H1 (cell line): ENCODE measurements around the gene SMCO1. TPM values are rescaled to one million over a fixed set of nuclear protein-coding genes. Genes with fewer than 3 reads are reported as not detected.

Experiments
- POLR2A ChIP-seq, 2 experiments: IDR thresholded peaks; 1 replicate in 1 of 2; 2 replicates in 1 of 2; pipeline ENCODE4 v1.6.1; 2011; ENCODE audit warnings: low read depth in 2 of 2, low read length in 2 of 2, mild to moderate bottlenecking in 2 of 2; ENCODE audit errors: control extremely low read depth in 1 of 2
- SP4 ChIP-seq: IDR thresholded peaks from 2 replicates; pipeline ENCODE4 v1.6.1; 2012; ENCODE audit warnings: low read length, inconsistent platforms
- polyA plus RNA-seq, 7 experiments: library from polyadenylated mRNA; depleted of rRNA in 3 of 7; stranded (reverse) in 5 of 7; unstranded in 2 of 7; fragments of >200 nt in 5 of 7; fragments of 200-250 nt in 2 of 7; gene quantifications; 1 replicate in 5 of 7; 2 replicates in 1 of 7; 4 replicates in 1 of 7; pipeline versions ENCODE4 v1.2.1 to v1.2.3, GENCODE V29; 2011 to 2013; ENCODE audit warnings: missing spikeins in 2 of 7, mixed read lengths in 2 of 7
- total RNA-seq: library from RNA; stranded (reverse); fragmentation: NEBNext Ultra II Directional; extraction: Animal tissue kit (Norgen Biotek cat#: 25700); gene quantifications from 2 replicates; pipeline ENCODE4 v1.2.1, GENCODE V29; 2021
- TF ChIP-seq, protein P1 (sequence below): fragments of 300-600 bp; sonication (generic); IDR thresholded peaks from 2 replicates; pipeline ENCODE4 v1.7.1; 2012; ENCODE audit warnings: low read length, moderate library complexity, mild to moderate bottlenecking, inconsistent platforms; ENCODE audit not compliant: insufficient replicate concordance

The SMCO1 gene
- total and polyA plus RNA-seq, 2 of the 8 experiments (the other 6 are each of a cell fraction or from before 2014, with no cell fraction given), result 0.03 TPM; not detected in 1

DNA sequence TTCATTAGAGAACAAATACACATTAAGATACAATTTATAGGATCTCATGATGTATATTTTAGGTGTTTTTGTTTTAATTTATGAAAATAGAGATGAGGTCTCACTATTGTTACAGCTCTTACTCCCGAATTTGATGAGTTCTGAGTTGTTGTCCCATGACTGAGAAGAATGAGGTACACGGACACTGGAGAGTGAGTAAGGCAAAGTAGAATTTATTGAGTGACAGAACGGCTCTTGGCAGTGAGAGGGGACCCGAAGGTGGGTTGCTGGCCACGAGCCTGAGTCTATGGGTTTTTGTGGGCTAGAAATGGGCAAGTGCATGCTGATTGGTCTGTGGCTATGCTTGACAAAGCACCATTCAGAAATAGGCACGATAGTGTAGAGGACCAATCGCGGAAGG lies 8.5 kb downstream of the SMCO1 start (continued):
- TF ChIP-seq, protein P1, sequence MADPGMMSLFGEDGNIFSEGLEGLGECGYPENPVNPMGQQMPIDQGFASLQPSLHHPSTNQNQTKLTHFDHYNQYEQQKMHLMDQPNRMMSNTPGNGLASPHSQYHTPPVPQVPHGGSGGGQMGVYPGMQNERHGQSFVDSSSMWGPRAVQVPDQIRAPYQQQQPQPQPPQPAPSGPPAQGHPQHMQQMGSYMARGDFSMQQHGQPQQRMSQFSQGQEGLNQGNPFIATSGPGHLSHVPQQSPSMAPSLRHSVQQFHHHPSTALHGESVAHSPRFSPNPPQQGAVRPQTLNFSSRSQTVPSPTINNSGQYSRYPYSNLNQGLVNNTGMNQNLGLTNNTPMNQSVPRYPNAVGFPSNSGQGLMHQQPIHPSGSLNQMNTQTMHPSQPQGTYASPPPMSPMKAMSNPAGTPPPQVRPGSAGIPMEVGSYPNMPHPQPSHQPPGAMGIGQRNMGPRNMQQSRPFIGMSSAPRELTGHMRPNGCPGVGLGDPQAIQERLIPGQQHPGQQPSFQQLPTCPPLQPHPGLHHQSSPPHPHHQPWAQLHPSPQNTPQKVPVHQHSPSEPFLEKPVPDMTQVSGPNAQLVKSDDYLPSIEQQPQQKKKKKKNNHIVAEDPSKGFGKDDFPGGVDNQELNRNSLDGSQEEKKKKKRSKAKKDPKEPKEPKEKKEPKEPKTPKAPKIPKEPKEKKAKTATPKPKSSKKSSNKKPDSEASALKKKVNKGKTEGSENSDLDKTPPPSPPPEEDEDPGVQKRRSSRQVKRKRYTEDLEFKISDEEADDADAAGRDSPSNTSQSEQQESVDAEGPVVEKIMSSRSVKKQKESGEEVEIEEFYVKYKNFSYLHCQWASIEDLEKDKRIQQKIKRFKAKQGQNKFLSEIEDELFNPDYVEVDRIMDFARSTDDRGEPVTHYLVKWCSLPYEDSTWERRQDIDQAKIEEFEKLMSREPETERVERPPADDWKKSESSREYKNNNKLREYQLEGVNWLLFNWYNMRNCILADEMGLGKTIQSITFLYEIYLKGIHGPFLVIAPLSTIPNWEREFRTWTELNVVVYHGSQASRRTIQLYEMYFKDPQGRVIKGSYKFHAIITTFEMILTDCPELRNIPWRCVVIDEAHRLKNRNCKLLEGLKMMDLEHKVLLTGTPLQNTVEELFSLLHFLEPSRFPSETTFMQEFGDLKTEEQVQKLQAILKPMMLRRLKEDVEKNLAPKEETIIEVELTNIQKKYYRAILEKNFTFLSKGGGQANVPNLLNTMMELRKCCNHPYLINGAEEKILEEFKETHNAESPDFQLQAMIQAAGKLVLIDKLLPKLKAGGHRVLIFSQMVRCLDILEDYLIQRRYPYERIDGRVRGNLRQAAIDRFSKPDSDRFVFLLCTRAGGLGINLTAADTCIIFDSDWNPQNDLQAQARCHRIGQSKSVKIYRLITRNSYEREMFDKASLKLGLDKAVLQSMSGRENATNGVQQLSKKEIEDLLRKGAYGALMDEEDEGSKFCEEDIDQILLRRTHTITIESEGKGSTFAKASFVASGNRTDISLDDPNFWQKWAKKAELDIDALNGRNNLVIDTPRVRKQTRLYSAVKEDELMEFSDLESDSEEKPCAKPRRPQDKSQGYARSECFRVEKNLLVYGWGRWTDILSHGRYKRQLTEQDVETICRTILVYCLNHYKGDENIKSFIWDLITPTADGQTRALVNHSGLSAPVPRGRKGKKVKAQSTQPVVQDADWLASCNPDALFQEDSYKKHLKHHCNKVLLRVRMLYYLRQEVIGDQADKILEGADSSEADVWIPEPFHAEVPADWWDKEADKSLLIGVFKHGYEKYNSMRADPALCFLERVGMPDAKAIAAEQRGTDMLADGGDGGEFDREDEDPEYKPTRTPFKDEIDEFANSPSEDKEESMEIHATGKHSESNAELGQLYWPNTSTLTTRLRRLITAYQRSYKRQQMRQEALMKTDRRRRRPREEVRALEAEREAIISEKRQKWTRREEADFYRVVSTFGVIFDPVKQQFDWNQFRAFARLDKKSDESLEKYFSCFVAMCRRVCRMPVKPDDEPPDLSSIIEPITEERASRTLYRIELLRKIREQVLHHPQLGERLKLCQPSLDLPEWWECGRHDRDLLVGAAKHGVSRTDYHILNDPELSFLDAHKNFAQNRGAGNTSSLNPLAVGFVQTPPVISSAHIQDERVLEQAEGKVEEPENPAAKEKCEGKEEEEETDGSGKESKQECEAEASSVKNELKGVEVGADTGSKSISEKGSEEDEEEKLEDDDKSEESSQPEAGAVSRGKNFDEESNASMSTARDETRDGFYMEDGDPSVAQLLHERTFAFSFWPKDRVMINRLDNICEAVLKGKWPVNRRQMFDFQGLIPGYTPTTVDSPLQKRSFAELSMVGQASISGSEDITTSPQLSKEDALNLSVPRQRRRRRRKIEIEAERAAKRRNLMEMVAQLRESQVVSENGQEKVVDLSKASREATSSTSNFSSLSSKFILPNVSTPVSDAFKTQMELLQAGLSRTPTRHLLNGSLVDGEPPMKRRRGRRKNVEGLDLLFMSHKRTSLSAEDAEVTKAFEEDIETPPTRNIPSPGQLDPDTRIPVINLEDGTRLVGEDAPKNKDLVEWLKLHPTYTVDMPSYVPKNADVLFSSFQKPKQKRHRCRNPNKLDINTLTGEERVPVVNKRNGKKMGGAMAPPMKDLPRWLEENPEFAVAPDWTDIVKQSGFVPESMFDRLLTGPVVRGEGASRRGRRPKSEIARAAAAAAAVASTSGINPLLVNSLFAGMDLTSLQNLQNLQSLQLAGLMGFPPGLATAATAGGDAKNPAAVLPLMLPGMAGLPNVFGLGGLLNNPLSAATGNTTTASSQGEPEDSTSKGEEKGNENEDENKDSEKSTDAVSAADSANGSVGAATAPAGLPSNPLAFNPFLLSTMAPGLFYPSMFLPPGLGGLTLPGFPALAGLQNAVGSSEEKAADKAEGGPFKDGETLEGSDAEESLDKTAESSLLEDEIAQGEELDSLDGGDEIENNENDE, result no peak
- TF ChIP-seq SP4 (no peak), POLR2A (IDR thresholded peaks at IDR 0.05; ENCODE audit: control extremely low read depth in 1 of 2, low read depth in 2 of 2, low read length in 2 of 2) (no peak)
